Measurements from ENCODE around the gene SYT4.

DNA sequence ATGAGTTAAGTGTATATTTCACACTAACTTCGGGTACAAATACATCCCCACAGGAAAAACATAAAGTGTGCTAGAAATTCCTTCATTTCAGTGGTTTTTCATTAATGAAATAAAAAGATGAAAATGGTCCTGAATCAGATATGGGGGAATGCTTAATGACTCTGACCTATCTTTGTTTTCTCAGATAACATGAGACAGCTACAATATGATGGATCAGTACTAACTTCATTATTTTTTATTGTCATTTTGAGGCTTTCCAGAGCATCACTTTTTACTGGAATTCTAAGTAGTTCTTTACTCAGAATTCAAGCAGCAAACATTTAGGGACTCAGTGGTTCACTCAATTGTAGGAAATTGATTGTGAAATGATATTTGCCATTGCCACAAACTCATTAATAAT lies 2.8 kb downstream of the SYT4 start:
- TF ChIP-seq, protein P1, sequence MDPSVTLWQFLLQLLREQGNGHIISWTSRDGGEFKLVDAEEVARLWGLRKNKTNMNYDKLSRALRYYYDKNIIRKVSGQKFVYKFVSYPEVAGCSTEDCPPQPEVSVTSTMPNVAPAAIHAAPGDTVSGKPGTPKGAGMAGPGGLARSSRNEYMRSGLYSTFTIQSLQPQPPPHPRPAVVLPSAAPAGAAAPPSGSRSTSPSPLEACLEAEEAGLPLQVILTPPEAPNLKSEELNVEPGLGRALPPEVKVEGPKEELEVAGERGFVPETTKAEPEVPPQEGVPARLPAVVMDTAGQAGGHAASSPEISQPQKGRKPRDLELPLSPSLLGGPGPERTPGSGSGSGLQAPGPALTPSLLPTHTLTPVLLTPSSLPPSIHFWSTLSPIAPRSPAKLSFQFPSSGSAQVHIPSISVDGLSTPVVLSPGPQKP (CRISPR knock-in tag; IDR thresholded peaks at IDR 0.05): no peak
- TF ChIP-seq CEBPG (CRISPR knock-in tag; IDR thresholded peaks at IDR 0.05) (no peak), CEBPG (tag; conservative IDR thresholded peaks at IDR 0.05 in 1 of 2, IDR thresholded peaks at IDR 0.05 in 1 of 2) (no peak), CBX1 (IDR thresholded peaks at IDR 0.05; ENCODE audit: low read depth) (no peak), CBFA2T3 (IDR thresholded peaks at IDR 0.05) (no peak), PRPF4 (IDR thresholded peaks at IDR 0.05; ENCODE audit: insufficient read depth, low read depth, low read length, poor library complexity, severe bottlenecking) (no peak), ZNF324 (CRISPR knock-in tag; IDR thresholded peaks at IDR 0.05) (no peak), SNRNP70 (optimal IDR thresholded peaks at IDR 0.05; ENCODE audit: low read depth, low read length) (no peak), NR3C1 (CRISPR knock-in tag; IDR thresholded peaks at IDR 0.05) (no peak)
- TF ChIP-seq, protein P2, sequence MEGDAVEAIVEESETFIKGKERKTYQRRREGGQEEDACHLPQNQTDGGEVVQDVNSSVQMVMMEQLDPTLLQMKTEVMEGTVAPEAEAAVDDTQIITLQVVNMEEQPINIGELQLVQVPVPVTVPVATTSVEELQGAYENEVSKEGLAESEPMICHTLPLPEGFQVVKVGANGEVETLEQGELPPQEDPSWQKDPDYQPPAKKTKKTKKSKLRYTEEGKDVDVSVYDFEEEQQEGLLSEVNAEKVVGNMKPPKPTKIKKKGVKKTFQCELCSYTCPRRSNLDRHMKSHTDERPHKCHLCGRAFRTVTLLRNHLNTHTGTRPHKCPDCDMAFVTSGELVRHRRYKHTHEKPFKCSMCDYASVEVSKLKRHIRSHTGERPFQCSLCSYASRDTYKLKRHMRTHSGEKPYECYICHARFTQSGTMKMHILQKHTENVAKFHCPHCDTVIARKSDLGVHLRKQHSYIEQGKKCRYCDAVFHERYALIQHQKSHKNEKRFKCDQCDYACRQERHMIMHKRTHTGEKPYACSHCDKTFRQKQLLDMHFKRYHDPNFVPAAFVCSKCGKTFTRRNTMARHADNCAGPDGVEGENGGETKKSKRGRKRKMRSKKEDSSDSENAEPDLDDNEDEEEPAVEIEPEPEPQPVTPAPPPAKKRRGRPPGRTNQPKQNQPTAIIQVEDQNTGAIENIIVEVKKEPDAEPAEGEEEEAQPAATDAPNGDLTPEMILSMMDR (IDR thresholded peaks at IDR 0.05 in 2 of 3, conservative IDR thresholded peaks at IDR 0.05 in 1 of 3; ENCODE audit: insufficient read depth in 2 of 3, low read depth in 1 of 3, low read length in 3 of 3): no peak
